H9 (cell line): Measurements from ENCODE around the gene DHRSX. TPM values are rescaled to one million over a fixed set of nuclear protein-coding genes. Genes with fewer than 3 reads are reported as not detected.

Experiments used
- DNase-seq: peaks from one replicate; pipeline ENCODE4 v3.0.0-alpha.2; 2017
- H2AFZ ChIP-seq: one replicate; pipeline ENCODE4 v1.6.1; 2013; ENCODE audit warnings: mild to moderate bottlenecking, low read length, control low read depth, moderate library complexity
- H2AK5ac ChIP-seq: 2 replicates; pipeline ENCODE4 v1.6.1; 2013; ENCODE audit warnings: low read length, control low read depth, mixed read lengths; ENCODE audit not compliant: insufficient read length
- H2BK120ac ChIP-seq: one replicate; pipeline ENCODE4 v1.6.1; 2013; ENCODE audit warnings: low read depth, mild to moderate bottlenecking, low read length, control low read depth, inconsistent platforms; ENCODE audit not compliant: poor library complexity, severe bottlenecking
- H2BK12ac ChIP-seq: 2 replicates; pipeline ENCODE4 v1.6.1; 2013; ENCODE audit warnings: low read length, control low read depth, mixed read lengths, low read depth; ENCODE audit not compliant: insufficient read length
- H2BK15ac ChIP-seq: 2 replicates; pipeline ENCODE4 v1.6.1; 2013; ENCODE audit warnings: low read depth, low read length, control low read depth
- H2BK20ac ChIP-seq: one replicate; pipeline ENCODE4 v1.6.1; 2013; ENCODE audit warnings: low read depth, mild to moderate bottlenecking, low read length, control low read depth, inconsistent platforms; ENCODE audit not compliant: poor library complexity, severe bottlenecking
- H2BK5ac ChIP-seq: 2 replicates; pipeline ENCODE4 v1.6.1; 2013; ENCODE audit warnings: low read length, control low read depth, mixed read lengths; ENCODE audit not compliant: insufficient read length
- H3K14ac ChIP-seq: 2 replicates; pipeline ENCODE4 v1.6.1; 2013; ENCODE audit warnings: low read length, control low read depth; ENCODE audit not compliant: insufficient read depth
- H3K18ac ChIP-seq: 2 replicates; pipeline ENCODE4 v1.6.1; 2013; ENCODE audit warnings: low read depth, mild to moderate bottlenecking, mixed read lengths, low read length, control low read depth; ENCODE audit not compliant: insufficient read length
- H3K23ac ChIP-seq: 2 replicates; pipeline ENCODE4 v1.6.1; 2013; ENCODE audit warnings: low read length, control low read depth, mixed read lengths, low read depth; ENCODE audit not compliant: insufficient read length
- H3K23me2 ChIP-seq: 2 replicates; pipeline ENCODE4 v1.6.1; 2013; ENCODE audit warnings: low read depth, mild to moderate bottlenecking, mixed read lengths, low read length, control low read depth; ENCODE audit not compliant: insufficient read length, poor library complexity, severe bottlenecking
- H3K27ac ChIP-seq: 2 replicates; pipeline ENCODE4 v1.5.1; 2013; ENCODE audit warnings: low read length, control low read depth, mixed read lengths, low read depth; ENCODE audit not compliant: insufficient read length
- H3K27me3 ChIP-seq: 2 replicates; pipeline ENCODE4 v1.6.1; 2013; ENCODE audit warnings: low read length, control low read depth, inconsistent platforms; ENCODE audit not compliant: insufficient read depth
- H3K4ac ChIP-seq: 2 replicates; pipeline ENCODE4 v1.6.1; 2013; ENCODE audit warnings: low read depth, mild to moderate bottlenecking, control low read depth, inconsistent platforms, low read length, moderate library complexity
- H3K4me1 ChIP-seq: 2 replicates; pipeline ENCODE4 v1.6.1; 2013; ENCODE audit warnings: low read length, control low read depth, inconsistent platforms; ENCODE audit not compliant: insufficient read depth
- H3K4me2 ChIP-seq: 2 replicates; pipeline ENCODE4 v1.6.1; 2013; ENCODE audit warnings: low read length, control low read depth, mixed read lengths; ENCODE audit not compliant: insufficient read length, insufficient read depth
- H3K56ac ChIP-seq: 2 replicates; pipeline ENCODE4 v1.6.1; 2013; ENCODE audit warnings: low read depth, mild to moderate bottlenecking, mixed read lengths, low read length, control low read depth; ENCODE audit not compliant: insufficient read length
- H3K79me1 ChIP-seq: 2 replicates; pipeline ENCODE4 v1.6.1; 2013; ENCODE audit warnings: low read depth, mild to moderate bottlenecking, moderate library complexity, low read length, control low read depth, inconsistent platforms; ENCODE audit not compliant: insufficient read depth, poor library complexity, severe bottlenecking
- H3K79me2 ChIP-seq: 2 replicates; pipeline ENCODE4 v1.6.1; 2013; ENCODE audit warnings: low read length, control low read depth, inconsistent platforms; ENCODE audit not compliant: insufficient read depth
- H3K9ac ChIP-seq: 2 replicates; pipeline ENCODE4 v1.6.1; 2013; ENCODE audit warnings: low read length, control low read depth, mixed read lengths; ENCODE audit not compliant: insufficient read length; ENCODE audit errors: extremely low read depth
- H3K9me3 ChIP-seq: one replicate; pipeline ENCODE4 v1.6.1; 2013; ENCODE audit warnings: low read depth, low read length, inconsistent platforms; ENCODE audit not compliant: control insufficient read depth
- H3T11ph ChIP-seq: one replicate; pipeline ENCODE4 v1.6.1; 2013; ENCODE audit warnings: mild to moderate bottlenecking, low read length, control low read depth, inconsistent platforms
- H4K20me1 ChIP-seq: one replicate; pipeline ENCODE4 v1.6.1; 2013; ENCODE audit not compliant: control insufficient read depth, insufficient read length, insufficient read depth
- H4K5ac ChIP-seq: 2 replicates; pipeline ENCODE4 v1.6.1; 2013; ENCODE audit warnings: low read depth, mild to moderate bottlenecking, mixed read lengths, low read length, control low read depth; ENCODE audit not compliant: insufficient read length
- H4K8ac ChIP-seq: replicated peaks from 2 replicates; pipeline ENCODE4 v1.6.1; 2013; ENCODE audit warnings: low read length, control low read depth, mixed read lengths, low read depth; ENCODE audit not compliant: insufficient read length
- H4K91ac ChIP-seq: 2 replicates; pipeline ENCODE4 v1.6.1; 2013; ENCODE audit warnings: low read depth, mild to moderate bottlenecking, moderate library complexity, mixed read lengths, low read length, control low read depth; ENCODE audit not compliant: insufficient read length
- H3K27ac Mint-ChIP-seq, 3 experiments: 2 replicates in 2 of 3; 3 replicates in 1 of 3; pipeline ENCODE4 v1.8.0; 2020 to 2021; ENCODE audit warnings: mixed read lengths in 3 of 3, mild to moderate bottlenecking in 1 of 3, moderate library complexity in 1 of 3
- H3K27me3 Mint-ChIP-seq: 2 replicates; pipeline ENCODE4 v1.8.0; 2021; ENCODE audit warnings: low read depth, mild to moderate bottlenecking, moderate library complexity, mixed read lengths
- H3K36me3 Mint-ChIP-seq, 3 experiments: 2 replicates in 2 of 3; 3 replicates in 1 of 3; pipeline ENCODE4 v1.8.0; 2020 to 2021; ENCODE audit warnings: low read depth in 3 of 3, mixed read lengths in 3 of 3; ENCODE audit not compliant: insufficient read depth in 1 of 3
- H3K4me1 Mint-ChIP-seq, 2 experiments: 2 replicates each; pipeline ENCODE4 v1.8.0; 2020; ENCODE audit warnings: mixed read lengths in 2 of 2
- H3K4me3 Mint-ChIP-seq, 2 experiments: 2 replicates in 1 of 2; 3 replicates in 1 of 2; pipeline ENCODE4 v1.8.0; 2020 to 2021; ENCODE audit warnings: mild to moderate bottlenecking in 2 of 2, mixed read lengths in 2 of 2, moderate library complexity in 1 of 2
- H3K9me3 Mint-ChIP-seq, 2 experiments: 2 replicates in 1 of 2; 3 replicates in 1 of 2; pipeline ENCODE4 v1.8.0; 2020; ENCODE audit warnings: mild to moderate bottlenecking in 2 of 2, mixed read lengths in 2 of 2, moderate library complexity in 1 of 2
- WGBS: extraction: QIAGEN DNeasy Blood & Tissue Kit; methylation state at CpG from one replicate; pipeline ENCODE4 v1.1.7; 2013; ENCODE audit warnings: missing lambda C conversion rate, low lambda C conversion rate, mixed read lengths; ENCODE audit not compliant: insufficient read length; ENCODE audit errors: extremely low coverage; 5-methylcytosine and 5-hydroxymethylcytosine counted together
- total RNA-seq: library from RNA; stranded (reverse); gene quantifications from 2 replicates; pipeline ENCODE4 v1.2.1, GENCODE V29; 2021
- TF ChIP-seq, protein P1 (sequence below): fragments of 200-600 bp; sonication (generic); conservative IDR thresholded peaks from 3 replicates; pipeline ENCODE4 v1.8.0; 2021; ENCODE audit warnings: antibody characterized with exemption, mild to moderate bottlenecking

DHRSX gene
- total RNA-seq, 1 experiment from 2014 or later = 44.0 TPM

DNA sequence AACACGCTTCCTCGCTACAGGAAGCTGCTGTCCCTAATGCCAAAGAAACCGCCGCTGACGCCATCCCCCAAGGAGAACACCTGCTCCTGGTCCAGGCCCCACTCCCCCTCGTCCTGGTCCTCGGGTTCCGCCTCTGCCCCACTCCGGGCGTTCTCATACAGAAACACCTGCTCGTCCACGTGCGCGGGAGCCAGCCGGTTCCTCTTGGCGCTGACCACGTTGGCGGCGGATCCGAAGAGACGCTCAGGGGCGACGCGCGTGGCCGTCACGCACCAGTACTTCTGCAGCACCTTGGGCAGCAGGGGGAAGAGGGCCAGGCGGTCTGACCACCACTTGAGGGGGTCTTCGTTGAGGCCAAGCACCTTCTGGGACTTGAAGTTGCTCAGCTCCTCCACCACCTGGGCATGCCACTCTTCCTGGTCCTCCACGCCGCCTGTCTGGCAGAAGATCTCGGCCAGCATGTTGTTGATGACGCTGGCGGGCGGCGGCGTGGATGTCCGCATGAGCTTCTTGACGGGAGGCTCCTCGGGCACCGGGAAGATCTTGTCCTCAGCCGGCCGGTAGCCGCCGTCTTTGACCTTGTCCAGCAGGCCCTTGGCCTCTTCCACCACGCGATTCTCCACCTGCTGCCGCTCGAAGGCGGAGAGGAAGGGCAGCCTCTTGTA is 12.0 kb downstream of the DHRSX start:
- no peak overlapping the region for H4K91ac ChIP-seq
- WGBS = no CpG with 5 or more reads among the region's 50 CpGs
- no peaks in the 10 kb centered on the region for H3K9me3 Mint-ChIP-seq

More for the DNA sequence above, 12.0 kb downstream of the DHRSX start:
- H2AK5ac ChIP-seq = no peak overlapping the region
- H3K79me1 ChIP-seq = peaks cover 6% of the 10 kb centered on the region
- no peak overlapping the region for H3K4ac ChIP-seq
- peaks cover 3% of the 10 kb centered on the region for H3K4me1 ChIP-seq
- no peak overlapping the region for H2BK20ac ChIP-seq
- no peak overlapping the region for H3K9ac ChIP-seq
- Mint-ChIP-seq H3K4me3 (no peak overlapping the region), H3K36me3 (peaks cover 39 to 61% (median 59%) of the 10 kb centered on the region in 3 experiments; a peak in 6 of 7 replicates), H3K4me1 (peaks cover 44 to 46% of the 10 kb centered on the region in 2 experiments), H3K27ac (peak overlapping the region; percentile 18 to 80 (median 68); a peak in 3 of 7 replicates), H3K27me3 (no peaks in the 10 kb centered on the region)
- no peak overlapping the region for H3K14ac ChIP-seq
- H3K18ac ChIP-seq = no peak overlapping the region
- no peak overlapping the region for H2BK5ac ChIP-seq
- H4K8ac ChIP-seq = no peak overlapping the region
- no peak overlapping the region for H3K4me2 ChIP-seq
- H2BK15ac ChIP-seq = no peak overlapping the region
- H3K9me3 ChIP-seq = no peaks in the 10 kb centered on the region
- H3K23me2 ChIP-seq = peaks cover 3% of the 10 kb centered on the region
- no peak overlapping the region for H2AFZ ChIP-seq
- H3K27me3 ChIP-seq = no peaks in the 10 kb centered on the region
- TF ChIP-seq, protein P1, sequence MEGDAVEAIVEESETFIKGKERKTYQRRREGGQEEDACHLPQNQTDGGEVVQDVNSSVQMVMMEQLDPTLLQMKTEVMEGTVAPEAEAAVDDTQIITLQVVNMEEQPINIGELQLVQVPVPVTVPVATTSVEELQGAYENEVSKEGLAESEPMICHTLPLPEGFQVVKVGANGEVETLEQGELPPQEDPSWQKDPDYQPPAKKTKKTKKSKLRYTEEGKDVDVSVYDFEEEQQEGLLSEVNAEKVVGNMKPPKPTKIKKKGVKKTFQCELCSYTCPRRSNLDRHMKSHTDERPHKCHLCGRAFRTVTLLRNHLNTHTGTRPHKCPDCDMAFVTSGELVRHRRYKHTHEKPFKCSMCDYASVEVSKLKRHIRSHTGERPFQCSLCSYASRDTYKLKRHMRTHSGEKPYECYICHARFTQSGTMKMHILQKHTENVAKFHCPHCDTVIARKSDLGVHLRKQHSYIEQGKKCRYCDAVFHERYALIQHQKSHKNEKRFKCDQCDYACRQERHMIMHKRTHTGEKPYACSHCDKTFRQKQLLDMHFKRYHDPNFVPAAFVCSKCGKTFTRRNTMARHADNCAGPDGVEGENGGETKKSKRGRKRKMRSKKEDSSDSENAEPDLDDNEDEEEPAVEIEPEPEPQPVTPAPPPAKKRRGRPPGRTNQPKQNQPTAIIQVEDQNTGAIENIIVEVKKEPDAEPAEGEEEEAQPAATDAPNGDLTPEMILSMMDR = no peak
- no peaks in the 10 kb centered on the region for H4K20me1 ChIP-seq
- H4K5ac ChIP-seq = no peak overlapping the region
- no peak overlapping the region for H2BK12ac ChIP-seq
- H3K27ac ChIP-seq = no peak overlapping the region
- no peak overlapping the region for H3T11ph ChIP-seq
- H3K56ac ChIP-seq = no peak overlapping the region
- no peak for DNase-seq
- peaks cover 5% of the 10 kb centered on the region; the same call in 1 of the 2 replicates for H3K79me2 ChIP-seq
- no peak overlapping the region for H3K23ac ChIP-seq
- no peak overlapping the region for H2BK120ac ChIP-seq
